ENCODE measurements around the gene NXPH1.

- TF ChIP-seq EZH2phosphoT487 (IDR thresholded peaks at IDR 0.05; ENCODE audit: insufficient read depth, low read depth) (no peak), EZH2 (IDR thresholded peaks at IDR 0.05; ENCODE audit: insufficient read depth, poor library complexity, severe bottlenecking) (no peak)
These were observed 7.9 kb downstream of the NXPH1 start for GRCh38 chr7:8441106-8441965.
